Stimulated activated CD8-positive, alpha-beta memory T cell treated with anti-CD3 and anti-CD28 coated beads, Interleukin-4, amount 100 ng/mL, for 1 hour (primary cell): Measurements from ENCODE around the gene SCN3A.

Experiments
- DNase-seq, 2 donors: peaks; one replicate each; pipeline ENCODE4 v3.0.0-alpha.2; 2020; ENCODE audit warnings: low read depth in 2 of 2, low spot score in 1 of 2

SCN3A gene

DNA sequence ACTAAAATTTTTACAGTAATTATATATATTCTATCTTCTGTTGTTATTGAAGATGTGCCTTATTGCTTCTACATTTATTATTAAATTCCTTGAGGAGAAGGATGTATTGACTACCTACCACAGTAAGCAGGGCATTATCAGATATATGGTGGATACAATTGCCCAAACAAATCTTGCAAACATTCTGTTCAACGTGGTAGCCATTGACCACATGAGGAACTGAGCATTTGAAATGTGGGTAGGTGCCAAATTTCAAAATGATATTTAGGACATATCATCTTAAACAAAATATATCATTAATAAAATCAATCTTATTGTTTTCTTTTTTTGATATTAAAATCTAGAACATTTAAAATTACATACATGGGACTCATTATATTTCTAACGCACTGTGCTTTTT is 11.1 kb downstream of the SCN3A start:
- no peak for DNase-seq

GRCh38 chr2:165191096-165191728 is 12.6 kb downstream of the SCN3A start:
- no peak for DNase-seq

DNA sequence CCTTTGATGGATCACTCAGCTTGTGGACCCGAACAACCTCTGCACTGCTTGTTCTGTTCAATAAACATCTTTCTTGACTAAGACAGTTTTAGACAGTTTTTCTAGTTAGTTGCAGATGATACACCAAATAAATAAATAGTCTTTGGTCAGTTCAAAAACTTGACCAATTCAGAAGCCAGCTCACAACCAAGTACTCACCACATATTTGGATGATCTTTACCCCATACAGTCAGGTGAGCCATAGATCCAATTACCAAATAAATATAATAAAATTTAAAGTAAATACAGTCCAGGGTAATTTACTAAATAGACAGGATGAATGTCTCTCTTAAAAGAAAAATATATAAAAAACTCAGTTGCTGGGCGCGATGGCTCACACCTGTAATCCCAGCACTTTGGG is 18.2 kb downstream of the SCN3A start:
- DNase-seq = no peak

- no peak for DNase-seq
Measured at GRCh38 chr2:165182029-165182428, 21.8 kb downstream of the SCN3A start.

GRCh38 chr2:165176780-165177179 is 27.1 kb downstream of the SCN3A start:
- no peak for DNase-seq

DNA sequence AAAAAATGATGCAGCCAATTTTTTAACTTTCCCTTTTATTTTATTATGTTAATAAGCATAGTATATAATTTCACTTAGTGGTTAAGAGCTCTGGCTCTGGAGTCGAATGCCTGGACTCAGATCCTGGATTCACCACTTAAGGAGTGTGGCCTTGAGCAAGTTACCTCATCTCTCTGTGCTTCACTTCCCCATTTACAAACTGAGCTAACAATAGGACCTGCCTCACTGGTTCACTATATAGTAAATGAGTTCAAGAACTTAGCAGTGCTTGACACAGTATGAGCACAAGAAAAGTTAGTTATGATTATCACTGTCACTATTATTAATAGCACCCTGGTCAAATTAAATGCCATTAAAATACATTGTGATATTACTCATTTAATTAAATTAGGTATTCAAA is 30.6 kb downstream of the SCN3A start:
- no peak for DNase-seq

- DNase-seq = no peak
Measured at GRCh38 chr2:165164201-165164600, 39.6 kb downstream of the SCN3A start.

GRCh38 chr2:165163761-165164160 is 40.1 kb downstream of the SCN3A start:
- DNase-seq = no peak

GRCh38 chr2:165162466-165162865 is 41.4 kb downstream of the SCN3A start:
- no peak for DNase-seq

GRCh38 chr2:165161510-165161909 is 42.3 kb downstream of the SCN3A start:
- DNase-seq = no peak

- DNase-seq = no peak
Measured at GRCh38 chr2:165157160-165157559, 46.7 kb downstream of the SCN3A start.

DNA sequence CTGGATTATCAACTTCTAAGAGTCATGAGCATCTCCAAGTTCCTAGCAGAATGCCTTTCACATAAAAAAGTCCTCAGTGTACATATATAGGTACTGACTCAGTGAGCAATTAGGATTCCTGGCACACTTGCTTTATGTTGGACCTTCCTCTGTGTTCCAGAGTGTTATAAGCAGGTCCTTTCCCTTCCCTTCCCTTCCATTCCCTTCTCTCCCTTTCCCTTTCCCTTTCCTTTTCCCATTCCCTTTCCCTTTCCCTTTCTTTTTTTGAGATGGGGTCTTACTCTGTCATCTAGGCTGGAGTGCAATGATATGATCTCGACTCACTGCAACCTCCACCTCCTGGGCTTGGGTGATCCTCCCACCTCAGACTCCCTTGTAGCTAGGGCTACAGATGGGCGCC is 48.7 kb downstream of the SCN3A start:
- DNase-seq = no peak

- DNase-seq = no peak
Measured at GRCh38 chr2:165149439-165149838, 54.4 kb downstream of the SCN3A start.

GRCh38 chr2:165147186-165148045 is 56.4 kb downstream of the SCN3A start:
- DNase-seq = no peak

DNA sequence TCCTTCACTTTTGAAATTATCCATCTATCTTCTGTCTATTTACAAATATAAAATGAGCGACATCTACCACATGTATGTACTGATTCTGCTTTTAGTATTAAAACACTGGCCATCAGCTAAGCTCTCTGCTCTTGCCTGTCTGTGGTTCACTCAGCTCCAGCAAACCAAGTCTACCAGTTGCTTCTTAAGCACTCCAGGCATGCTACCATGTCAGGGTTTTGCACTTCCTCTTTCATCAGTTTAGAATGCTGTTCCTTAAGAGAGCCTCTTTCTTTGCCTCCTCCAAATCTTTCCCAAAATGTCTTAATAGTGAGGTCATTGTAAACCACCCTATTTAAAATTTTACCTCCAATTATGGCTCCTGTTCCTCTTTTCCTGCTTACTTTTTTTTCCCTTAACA is 59.5 kb downstream of the SCN3A start:
- DNase-seq = no peak

DNA sequence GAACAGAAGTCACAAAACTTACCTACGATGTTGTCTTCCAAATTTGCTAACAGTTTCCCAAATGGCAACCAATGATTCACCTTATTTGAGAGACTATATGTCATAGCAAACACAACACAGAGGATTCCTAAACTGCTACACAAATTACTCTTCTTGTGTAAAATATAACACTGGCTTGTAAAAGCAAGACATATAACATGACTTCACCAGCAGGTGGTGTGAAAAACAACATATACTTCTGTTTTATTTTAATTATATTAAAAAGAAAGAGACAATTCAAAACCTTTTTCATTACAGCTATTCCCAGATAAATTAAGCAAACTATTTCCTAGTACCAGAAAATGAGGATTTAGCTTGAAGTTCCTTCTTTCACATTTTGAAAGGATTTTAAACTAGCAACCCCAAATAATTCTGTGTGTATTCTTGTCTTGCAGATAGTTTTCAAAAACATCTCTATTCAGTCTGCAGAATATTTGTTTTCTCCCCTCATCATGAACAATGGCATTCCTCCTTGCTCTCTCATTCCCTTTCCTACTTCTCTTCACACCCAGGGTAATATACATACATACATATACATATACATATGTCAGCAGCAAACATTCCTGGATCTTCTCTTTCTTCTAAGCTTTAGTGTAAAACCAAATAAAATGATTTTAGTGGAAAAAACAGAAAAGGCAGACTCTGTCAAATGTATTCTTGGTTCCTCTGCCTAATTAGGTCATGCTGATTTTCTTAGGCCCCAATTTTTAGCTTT is 62.1 kb downstream of the SCN3A start:
- DNase-seq = no peak

- no peak for DNase-seq
Measured at GRCh38 chr2:165126244-165126643, 77.6 kb downstream of the SCN3A start.

DNA sequence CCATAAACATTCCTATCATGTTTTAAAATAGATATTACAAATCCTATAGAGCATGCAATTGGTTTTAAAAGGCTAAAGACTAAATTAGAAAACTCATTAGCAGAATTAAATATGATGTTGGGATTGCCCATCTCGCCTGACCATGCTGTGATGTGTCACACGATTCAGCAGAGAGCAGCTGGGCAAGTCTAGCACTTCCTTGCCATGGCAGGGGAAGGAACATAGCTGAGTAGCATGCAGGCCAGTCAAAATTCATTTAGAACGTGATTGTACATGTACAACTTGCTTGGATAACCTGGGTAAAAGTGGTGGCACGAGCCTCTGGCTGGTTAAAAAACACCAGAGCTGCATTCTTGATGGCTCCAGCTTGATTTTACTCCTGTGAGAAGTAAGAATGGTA is 81.3 kb downstream of the SCN3A start:
- DNase-seq = no peak

- no peak for DNase-seq
Measured at GRCh38 chr2:165120740-165121467, 82.9 kb downstream of the SCN3A start.

DNA sequence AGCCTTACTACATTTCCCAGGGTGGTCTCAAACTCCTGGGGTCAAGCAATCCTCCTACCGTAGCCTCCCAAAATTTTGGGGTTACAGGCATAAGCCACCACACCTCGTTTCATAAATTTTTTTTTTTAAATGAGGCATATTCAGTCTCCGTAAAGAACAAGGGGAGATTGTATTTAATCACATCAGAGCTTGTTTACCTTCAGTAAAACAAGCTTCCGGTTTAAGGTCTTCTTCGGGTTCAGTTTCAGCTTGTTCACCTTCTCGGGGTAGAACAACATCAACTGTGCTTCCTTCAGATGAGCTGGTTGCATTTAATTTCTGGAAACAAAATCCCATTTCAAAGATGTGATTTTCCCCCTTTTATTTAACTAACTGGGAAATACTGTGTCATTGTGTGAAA is 88.6 kb downstream of the SCN3A start:
- DNase-seq = no peak

DNA sequence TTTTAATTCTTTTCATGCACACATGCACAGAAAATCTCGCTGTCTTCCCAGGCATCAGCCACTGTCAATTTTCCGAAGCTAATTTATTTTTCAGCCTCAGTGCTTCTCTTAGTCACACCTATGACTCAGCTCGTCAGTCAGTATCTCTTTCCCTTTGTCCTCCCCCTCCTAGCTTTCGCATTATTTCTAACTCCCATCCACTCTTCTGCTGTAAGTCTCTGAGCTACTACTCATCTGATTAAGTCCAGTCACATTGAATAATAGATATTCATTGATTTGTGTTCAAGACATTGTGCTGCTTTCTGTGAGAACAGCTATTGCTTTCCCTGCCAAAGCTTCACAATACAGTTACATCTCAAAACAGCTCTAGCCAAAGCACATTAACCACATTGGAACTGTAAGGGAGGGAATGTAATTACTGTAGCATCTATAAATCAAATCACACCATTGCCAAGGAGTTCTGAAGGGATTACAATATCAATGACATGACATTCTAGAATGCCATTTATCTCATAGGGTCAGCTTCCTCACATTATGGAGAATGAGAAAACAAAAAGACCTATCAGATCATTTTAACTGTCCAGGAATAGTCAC is 89.4 kb downstream of the SCN3A start:
- DNase-seq = no peak
